ENCODE data around the gene JADE1.

The JADE1 gene

DNA sequence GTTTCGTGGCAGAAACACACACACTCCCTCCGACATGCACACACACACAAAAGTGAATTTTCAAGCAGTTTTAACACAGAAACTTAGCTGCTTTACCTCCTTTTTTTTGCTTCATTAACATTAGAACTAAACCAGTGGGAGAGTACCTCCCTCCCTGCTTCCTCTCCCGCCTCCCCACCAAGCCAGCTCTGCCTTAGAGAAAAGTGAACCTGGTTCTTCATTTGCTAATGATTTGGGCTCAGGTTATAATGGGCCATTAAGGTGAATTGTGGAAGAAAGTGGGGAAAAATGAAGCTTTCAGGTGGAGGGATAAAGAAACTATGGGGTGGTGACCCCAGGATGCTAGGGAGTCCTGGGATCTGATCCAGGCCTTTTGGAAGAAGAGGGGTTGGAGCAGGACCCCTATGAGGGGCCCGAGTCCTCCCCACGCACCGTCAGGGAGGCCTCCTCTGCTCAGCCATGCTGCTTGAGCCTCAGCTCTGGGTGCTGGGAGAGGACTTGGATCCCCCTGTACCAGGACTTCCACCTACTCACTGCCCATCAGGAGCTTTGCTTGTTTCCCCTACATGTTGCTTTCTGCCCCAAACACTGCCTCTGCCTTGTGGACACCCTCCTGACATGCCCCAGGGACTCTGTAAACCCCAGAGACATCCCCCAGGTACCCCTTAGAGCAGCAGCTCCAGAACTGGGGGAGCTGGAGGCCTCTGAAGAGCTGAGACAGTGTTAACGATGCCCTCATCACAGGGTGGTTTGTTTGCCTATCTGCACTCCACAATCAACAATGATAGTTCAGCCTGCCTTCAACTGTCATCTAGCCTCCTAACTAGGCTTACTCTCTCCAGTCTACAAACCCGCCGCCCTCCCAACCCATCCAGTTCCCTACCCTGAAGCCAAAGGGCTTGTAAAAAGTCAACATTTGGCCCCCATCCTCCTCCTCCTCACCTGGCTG lies 6.5 kb upstream of the JADE1 start:
- Histone ChIP-seq H3K79me2 (ENCODE audit: control insufficient read depth, insufficient read depth, low read length, poor library complexity) (no peaks in the 10 kb centered on the region), H3K79me1 (ENCODE audit: low read length) (peaks cover 8% of the 10 kb centered on the region), H3K4me2 (ENCODE audit: low read length) (no peak overlapping the region), H3K23ac (ENCODE audit: low read length) (no peak overlapping the region), H3K27me3 (ENCODE audit: insufficient read depth, low read length) (no peaks in the 10 kb centered on the region), H2AK5ac (ENCODE audit: low read length) (peak overlapping the region; percentile 18), H2AFZ (ENCODE audit: insufficient read depth, low read length, poor library complexity) (no peak overlapping the region), H3K36me3 (ENCODE audit: control insufficient read depth in 1 of 2, insufficient read depth in 2 of 2, low read length in 2 of 2) (no peaks in the 10 kb centered on the region), H3K4me1 (ENCODE audit: control insufficient read depth in 1 of 2, insufficient read depth in 2 of 2, low read length in 2 of 2) (peaks cover 6 to 11% of the 10 kb centered on the region in 2 experiments), H3K4me3 (ENCODE audit: low read depth, low read length) (no peak overlapping the region), H4K91ac (ENCODE audit: low read depth, low read length) (peak overlapping the region; percentile 50), H4K12ac (ENCODE audit: low read depth, low read length) (no peak overlapping the region), H2BK120ac (ENCODE audit: insufficient read depth, low read length, poor library complexity) (peak overlapping the region; percentile 48), H3K9me3 (ENCODE audit: insufficient read depth, low read depth, low read length) (no peaks in the 10 kb centered on the region), H3K27ac (ENCODE audit: low read depth, low read length) (no peak overlapping the region), H3K14ac (ENCODE audit: low read length) (peak overlapping the region; percentile 2), H3K9ac (ENCODE audit: low read length) (no peak overlapping the region), H2BK5ac (ENCODE audit: low read depth, low read length, poor library complexity) (peak overlapping the region; percentile 16), H3K18ac (ENCODE audit: low read length) (no peak overlapping the region), H3K4ac (ENCODE audit: low read depth, low read length) (peak overlapping the region; percentile 10), H2BK12ac (ENCODE audit: low read length) (peak overlapping the region; percentile 34), H4K8ac (ENCODE audit: low read depth, low read length) (peak overlapping the region; percentile 28)
- no peak for DNase-seq
- no CpG with 5 or more reads among the region's 9 CpGs for WGBS (ENCODE audit: extremely low coverage, insufficient coverage, insufficient read length)

DNA sequence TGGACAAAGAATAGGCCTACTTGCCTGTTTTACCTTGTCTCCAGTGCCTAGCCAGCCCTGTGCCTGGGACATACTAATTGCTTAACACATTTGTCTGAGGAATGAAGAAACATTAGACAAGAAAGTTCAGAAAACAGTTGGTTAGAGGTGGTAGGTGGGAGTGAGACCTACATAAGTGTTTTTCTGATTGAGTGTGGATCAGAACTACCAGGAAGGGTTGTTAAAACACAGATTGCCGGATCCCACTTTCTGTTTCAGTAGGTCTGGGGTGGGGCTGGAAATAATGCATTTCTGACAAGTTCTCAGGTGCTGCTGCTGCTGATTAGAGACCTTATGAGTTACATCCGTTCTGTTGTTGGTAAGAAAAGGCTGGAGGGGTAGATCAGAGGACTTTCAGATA lies 5.7 kb upstream of the JADE1 start:
- peaks cover 6 to 11% of the 10 kb centered on the region in 2 experiments for H3K4me1 ChIP-seq (ENCODE audit: control insufficient read depth in 1 of 2, insufficient read depth in 2 of 2, low read length in 2 of 2)
- no peak for DNase-seq
- no peak overlapping the region for H3K18ac ChIP-seq (ENCODE audit: low read length)
- WGBS (ENCODE audit: extremely low coverage, insufficient coverage, insufficient read length), result no CpG with 5 or more reads among the region's 2 CpGs
- no peak overlapping the region for H3K14ac ChIP-seq (ENCODE audit: low read length)
- H3K4ac ChIP-seq (ENCODE audit: low read depth, low read length), result no peak overlapping the region
- no peak overlapping the region for H4K12ac ChIP-seq (ENCODE audit: low read depth, low read length)
- H2BK12ac ChIP-seq (ENCODE audit: low read length), result peak overlapping the region; percentile 27
- H2BK120ac ChIP-seq (ENCODE audit: insufficient read depth, low read length, poor library complexity), result peak overlapping the region; percentile 33
- H3K4me2 ChIP-seq (ENCODE audit: low read length), result no peak overlapping the region
- H3K4me3 ChIP-seq (ENCODE audit: low read depth, low read length), result no peak overlapping the region
- no peak overlapping the region for H3K23ac ChIP-seq (ENCODE audit: low read length)
- peaks cover 8% of the 10 kb centered on the region for H3K79me1 ChIP-seq (ENCODE audit: low read length)
- H2AFZ ChIP-seq (ENCODE audit: insufficient read depth, low read length, poor library complexity), result no peak overlapping the region
- H3K9me3 ChIP-seq (ENCODE audit: insufficient read depth, low read depth, low read length), result no peaks in the 10 kb centered on the region
- H3K79me2 ChIP-seq (ENCODE audit: control insufficient read depth, insufficient read depth, low read length, poor library complexity), result no peaks in the 10 kb centered on the region
- no peak overlapping the region for H2AK5ac ChIP-seq (ENCODE audit: low read length)
- no peak overlapping the region for H2BK5ac ChIP-seq (ENCODE audit: low read depth, low read length, poor library complexity)
- H4K8ac ChIP-seq (ENCODE audit: low read depth, low read length), result no peak overlapping the region
- H3K27ac ChIP-seq (ENCODE audit: low read depth, low read length), result no peak overlapping the region
- H4K91ac ChIP-seq (ENCODE audit: low read depth, low read length), result no peak overlapping the region
- no peaks in the 10 kb centered on the region for H3K27me3 ChIP-seq (ENCODE audit: insufficient read depth, low read length)
- H3K9ac ChIP-seq (ENCODE audit: low read length), result no peak overlapping the region
- no peaks in the 10 kb centered on the region for H3K36me3 ChIP-seq (ENCODE audit: control insufficient read depth in 1 of 2, insufficient read depth in 2 of 2, low read length in 2 of 2)

DNA sequence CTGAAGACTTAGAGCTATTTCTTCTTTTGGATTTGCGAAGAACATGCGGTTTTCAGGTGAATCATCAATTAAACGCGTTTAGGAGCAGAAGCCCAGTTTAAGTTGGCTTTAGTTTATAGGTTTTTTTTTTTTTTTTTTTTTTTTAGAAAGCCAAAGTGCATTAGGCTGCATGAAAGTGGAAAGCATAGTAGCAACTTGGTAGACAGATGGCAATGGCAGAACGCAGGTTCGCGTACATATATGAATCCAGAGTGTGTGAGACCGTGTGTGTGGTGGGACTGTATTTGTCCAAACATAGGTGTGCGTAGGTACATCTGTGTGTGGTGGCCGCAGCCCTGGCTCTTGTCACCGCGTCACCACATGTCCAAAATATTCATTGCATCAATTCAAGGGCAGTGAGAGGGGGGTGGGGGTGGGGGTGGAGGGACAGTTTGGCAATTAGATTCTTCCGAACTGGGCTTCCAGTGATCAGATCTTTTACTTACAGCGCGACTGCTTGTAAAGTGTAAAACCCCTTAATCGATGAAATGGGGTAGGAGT lies 901 bp downstream of the JADE1 start:
- DNase-seq, result peak; percentile 45 to 55
- no peak overlapping the region for H2AFZ ChIP-seq (ENCODE audit: insufficient read depth, low read length, poor library complexity)

DNA sequence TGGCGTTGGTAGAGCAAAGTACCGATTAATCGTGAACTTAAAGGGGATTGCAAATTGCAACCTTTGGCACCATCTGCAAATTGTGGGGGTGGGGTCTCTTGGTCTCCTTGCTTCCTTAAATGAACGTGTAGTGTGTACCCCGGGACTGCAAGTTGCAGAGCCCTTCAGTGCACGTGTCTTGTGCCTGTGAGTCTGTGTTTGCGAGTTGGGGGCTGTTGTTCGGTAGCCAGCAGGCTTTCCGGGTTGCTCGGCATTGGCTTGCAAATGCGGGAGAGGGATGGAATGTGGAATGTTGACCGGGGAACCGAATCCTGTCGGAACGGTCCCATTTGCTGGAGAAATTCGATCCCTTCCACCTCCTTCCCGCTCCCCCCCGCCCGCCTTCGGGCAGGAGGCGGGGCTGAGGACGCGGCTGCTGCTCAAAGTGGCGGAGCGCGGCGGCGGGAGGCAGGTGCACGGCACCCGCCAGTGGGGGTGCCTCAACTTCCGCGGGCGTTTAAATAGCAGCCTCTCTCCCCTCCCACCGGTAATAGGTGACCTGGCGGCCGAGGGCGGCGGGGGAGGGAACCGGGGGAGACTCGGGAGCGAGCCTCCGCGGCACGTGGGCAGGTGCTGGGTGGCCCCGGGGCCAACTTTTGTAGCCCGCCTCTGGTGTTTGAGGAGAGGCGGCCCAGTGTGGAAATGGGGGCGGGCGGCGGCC lies 1.5 kb downstream of the JADE1 start:
- Histone ChIP-seq H2AK5ac (ENCODE audit: low read length) (no peak overlapping the region), H3K4me3 (ENCODE audit: low read depth, low read length) (peak overlapping the region; percentile 84), H4K91ac (ENCODE audit: low read depth, low read length) (peak overlapping the region; percentile 52), H3K9ac (ENCODE audit: low read length) (peak overlapping the region; percentile 25), H3K27ac (ENCODE audit: low read depth, low read length) (peak overlapping the region; percentile 85), H3K4me1 (ENCODE audit: control insufficient read depth in 1 of 2, insufficient read depth in 2 of 2, low read length in 2 of 2) (no peaks in the 10 kb centered on the region), H3K79me2 (ENCODE audit: control insufficient read depth, insufficient read depth, low read length, poor library complexity) (peaks cover 9% of the 10 kb centered on the region), H3K4me2 (ENCODE audit: low read length) (peak overlapping the region; percentile 88), H3K9me3 (ENCODE audit: insufficient read depth, low read depth, low read length) (no peaks in the 10 kb centered on the region), H3K79me1 (ENCODE audit: low read length) (peaks cover 24% of the 10 kb centered on the region), H3K14ac (ENCODE audit: low read length) (peak overlapping the region; percentile 27), H3K18ac (ENCODE audit: low read length) (peak overlapping the region; percentile 43), H3K27me3 (ENCODE audit: insufficient read depth, low read length) (no peaks in the 10 kb centered on the region), H3K36me3 (ENCODE audit: control insufficient read depth in 1 of 2, insufficient read depth in 2 of 2, low read length in 2 of 2) (no peaks in the 10 kb centered on the region), H3K23ac (ENCODE audit: low read length) (no peak overlapping the region), H2AFZ (ENCODE audit: insufficient read depth, low read length, poor library complexity) (no peak overlapping the region), H2BK12ac (ENCODE audit: low read length) (no peak overlapping the region), H2BK5ac (ENCODE audit: low read depth, low read length, poor library complexity) (peak overlapping the region; percentile 53), H3K4ac (ENCODE audit: low read depth, low read length) (peak overlapping the region; percentile 72), H4K8ac (ENCODE audit: low read depth, low read length) (peak overlapping the region; percentile 40), H4K12ac (ENCODE audit: low read depth, low read length) (no peak overlapping the region), H2BK120ac (ENCODE audit: insufficient read depth, low read length, poor library complexity) (no peak overlapping the region)
- no CpG with 5 or more reads among the region's 50 CpGs for WGBS (ENCODE audit: extremely low coverage, insufficient coverage, insufficient read length)
- DNase-seq, result peak; percentile 69 to 74

More for the DNA sequence above, 901 bp downstream of the JADE1 start:
- Histone ChIP-seq H3K27ac (ENCODE audit: low read depth, low read length) (peak overlapping the region; percentile 81), H3K4me1 (ENCODE audit: control insufficient read depth in 1 of 2, insufficient read depth in 2 of 2, low read length in 2 of 2) (no peaks in the 10 kb centered on the region), H3K79me2 (ENCODE audit: control insufficient read depth, insufficient read depth, low read length, poor library complexity) (peaks cover 9% of the 10 kb centered on the region), H4K91ac (ENCODE audit: low read depth, low read length) (no peak overlapping the region), H3K79me1 (ENCODE audit: low read length) (peaks cover 24% of the 10 kb centered on the region), H3K4ac (ENCODE audit: low read depth, low read length) (peak overlapping the region; percentile 72), H3K4me3 (ENCODE audit: low read depth, low read length) (peak overlapping the region; percentile 84), H4K12ac (ENCODE audit: low read depth, low read length) (no peak overlapping the region), H3K23ac (ENCODE audit: low read length) (no peak overlapping the region), H4K8ac (ENCODE audit: low read depth, low read length) (peak overlapping the region; percentile 46), H3K4me2 (ENCODE audit: low read length) (peak overlapping the region; percentile 88), H2BK120ac (ENCODE audit: insufficient read depth, low read length, poor library complexity) (no peak overlapping the region), H2BK12ac (ENCODE audit: low read length) (no peak overlapping the region), H3K36me3 (ENCODE audit: control insufficient read depth in 1 of 2, insufficient read depth in 2 of 2, low read length in 2 of 2) (no peaks in the 10 kb centered on the region), H3K18ac (ENCODE audit: low read length) (peak overlapping the region; percentile 19), H2BK5ac (ENCODE audit: low read depth, low read length, poor library complexity) (peak overlapping the region; percentile 2), H3K9me3 (ENCODE audit: insufficient read depth, low read depth, low read length) (no peaks in the 10 kb centered on the region), H3K9ac (ENCODE audit: low read length) (peak overlapping the region; percentile 75), H2AK5ac (ENCODE audit: low read length) (no peak overlapping the region), H3K14ac (ENCODE audit: low read length) (peak overlapping the region; percentile 27), H3K27me3 (ENCODE audit: insufficient read depth, low read length) (no peaks in the 10 kb centered on the region)
- WGBS (ENCODE audit: extremely low coverage, insufficient coverage, insufficient read length), result no CpG with 5 or more reads among the region's 16 CpGs

All from trophoblast cell (in vitro differentiated cells and primary cell).